WTC11 (cell line): Measurements from ENCODE around the gene PRR15. TPM values are rescaled to one million over a fixed set of nuclear protein-coding genes. Genes with fewer than 3 reads are reported as not detected.

Experiments used
- ATAC-seq: fragments of 200-7000 bp; cut with Tn5 transposase; 2 replicates; pipeline ENCODE4 v1.10.0; 2021; ENCODE audit warnings: mild to moderate bottlenecking, moderate library complexity
- CTCF ChIA-PET: fragments of 300-600 bp; sonication (Branson Sonifier 250); formaldehyde crosslinking; loops from one replicate; lab custom pipeline; 2021; ENCODE audit warnings: antibody characterized with exemption; lab: Charles Lee
- POLR2A ChIA-PET: fragments of 350-600 bp; sonication (Branson Sonifier 250); formaldehyde crosslinking; loops from one replicate; lab custom pipeline; 2021; ENCODE audit warnings: antibody characterized with exemption; lab: Charles Lee
- DNase-seq: peaks from one replicate; pipeline ENCODE4 v3.0.0; 2021; ENCODE audit warnings: low spot score
- H3K27ac Mint-ChIP-seq: 2 replicates; pipeline ENCODE4 v1.8.0; 2021; ENCODE audit warnings: mixed read lengths
- H3K27me3 Mint-ChIP-seq: 2 replicates; pipeline ENCODE4 v1.8.0; 2021; ENCODE audit warnings: low read depth, mild to moderate bottlenecking, moderate library complexity, mixed read lengths
- H3K36me3 Mint-ChIP-seq: 2 replicates; pipeline ENCODE4 v1.8.0; 2021; ENCODE audit warnings: mixed read lengths
- H3K4me1 Mint-ChIP-seq: 2 replicates; pipeline ENCODE4 v1.8.0; 2022; ENCODE audit warnings: mixed read lengths
- H3K4me3 Mint-ChIP-seq: 2 replicates; pipeline ENCODE4 v1.8.0; 2021; ENCODE audit warnings: mild to moderate bottlenecking, moderate library complexity, mixed read lengths
- H3K9me3 Mint-ChIP-seq: 2 replicates; pipeline ENCODE4 v1.8.0; 2021; ENCODE audit warnings: mixed read lengths
- ARID4B ChIP-seq: sonication (generic); formaldehyde crosslinking; IDR thresholded peaks from 2 replicates; pipeline ENCODE4 v1.8.0; 2023; ENCODE audit warnings: missing genetic modification reagents, mild to moderate bottlenecking, borderline replicate concordance
- ATF3 ChIP-seq: sonication (generic); formaldehyde crosslinking; conservative IDR thresholded peaks from 2 replicates; pipeline ENCODE4 v1.8.1; 2022; ENCODE audit warnings: mild to moderate bottlenecking, missing genetic modification reagents
- CBFB ChIP-seq: sonication (generic); formaldehyde crosslinking; IDR thresholded peaks from 2 replicates; pipeline ENCODE4 v1.8.1; 2022; ENCODE audit warnings: mild to moderate bottlenecking, low read depth, missing genetic modification reagents
- ESRRA ChIP-seq: sonication (generic); formaldehyde crosslinking; IDR thresholded peaks from 2 replicates; pipeline ENCODE4 v1.8.1; 2022; ENCODE audit warnings: mild to moderate bottlenecking, missing genetic modification reagents, borderline replicate concordance
- NR3C1 ChIP-seq: sonication (generic); formaldehyde crosslinking; conservative IDR thresholded peaks from 2 replicates; pipeline ENCODE4 v1.8.1; 2023; ENCODE audit warnings: low read depth, mild to moderate bottlenecking, missing genetic modification reagents
- PRDM15 ChIP-seq: sonication (generic); formaldehyde crosslinking; IDR thresholded peaks from 2 replicates; pipeline ENCODE4 v1.8.0; 2022; ENCODE audit warnings: missing genetic modification reagents
- PREB ChIP-seq: sonication (generic); formaldehyde crosslinking; IDR thresholded peaks from 2 replicates; pipeline ENCODE4 v1.8.1; 2022; ENCODE audit warnings: mild to moderate bottlenecking, missing genetic modification reagents, moderate library complexity, borderline replicate concordance
- ZBTB43 ChIP-seq: sonication (generic); formaldehyde crosslinking; IDR thresholded peaks from 2 replicates; pipeline ENCODE4 v1.8.1; 2023; ENCODE audit warnings: mild to moderate bottlenecking, missing genetic modification reagents
- ZNF121 ChIP-seq: sonication (generic); formaldehyde crosslinking; IDR thresholded peaks from 2 replicates; pipeline ENCODE4 v1.8.0; 2023; ENCODE audit warnings: missing genetic modification reagents
- ZNF416 ChIP-seq: fragments of 250-450 bp; sonication (Bioruptor Pico); IDR thresholded peaks from 2 replicates; pipeline ENCODE4 v1.9.0; 2021; ENCODE audit warnings: mild to moderate bottlenecking, inconsistent platforms
- ZSCAN18 ChIP-seq: fragments of 250-450 bp; sonication (Bioruptor Pico); IDR thresholded peaks from 2 replicates; pipeline ENCODE4 v2.1.2; 2022; ENCODE audit warnings: mild to moderate bottlenecking, moderate library complexity
- total RNA-seq: library from RNA; stranded (reverse); gene quantifications from 3 replicates; pipeline ENCODE4 v1.2.3, GENCODE V29; 2021

PRR15 gene
- total RNA-seq, 1 experiment from 2014 or later: 21.2 TPM

- Mint-ChIP-seq H3K27me3 (no peaks in the 10 kb centered on the region), H3K4me3 (no peak overlapping the region), H3K36me3 (peaks cover 17% of the 10 kb centered on the region), H3K27ac (no peak overlapping the region), H3K4me1 (peaks cover 8% of the 10 kb centered on the region), H3K9me3 (peaks cover 20% of the 10 kb centered on the region)
- CTCF ChIA-PET: interaction anchor here (1.5 kb wide), 1 partner anchor 14 kb away, joined by 5 read pairs; no protein-coding TSS in a partner anchor
- no peak for TF ChIP-seq ARID4B (CRISPR knock-in tag)
- TF ChIP-seq NR3C1: no peak
- no peak for TF ChIP-seq CBFB (CRISPR knock-in tag)
- no peak for TF ChIP-seq ZBTB43
- TF ChIP-seq ZNF121 (CRISPR knock-in tag): no peak
- no peak for DNase-seq
- POLR2A ChIA-PET: no interaction called here
- no peak for ATAC-seq
Observed at GRCh38 chr7:29539471-29539870, 24.2 kb upstream of the PRR15 start.

- no peak overlapping the region for H3K27ac Mint-ChIP-seq
- ChIA-PET POLR2A (no interaction called here), CTCF (no interaction called here)
- H3K4me1 Mint-ChIP-seq: 0 out of 2 replicates have a peak, but pooled peaks cover 2% of the 10 kb centered on the region
- DNase-seq: no peak
- H3K4me3 Mint-ChIP-seq: no peak overlapping the region
- no peak for ATAC-seq
- H3K9me3 Mint-ChIP-seq: peaks cover 24% of the 10 kb centered on the region
- TF ChIP-seq ZNF121 (CRISPR knock-in tag): no peak
- no peaks in the 10 kb centered on the region for H3K27me3 Mint-ChIP-seq
- peaks cover 21% of the 10 kb centered on the region for H3K36me3 Mint-ChIP-seq
Observed at GRCh38 chr7:29547421-29547820, 16.2 kb upstream of the PRR15 start.

GRCh38 chr7:29548823-29549222 lies 14.8 kb upstream of the PRR15 start:
- Mint-ChIP-seq H3K4me1 (0 out of 2 replicates have a peak, but pooled peaks cover 5% of the 10 kb centered on the region), H3K36me3 (peaks cover 11% of the 10 kb centered on the region)
- no peak for ATAC-seq
- POLR2A ChIA-PET: no interaction called here
- CTCF ChIA-PET: interaction anchor here (1.1 kb wide), 1 partner anchor 40 kb away, joined by 3 read pairs; no protein-coding TSS in a partner anchor
- TF ChIP-seq ATF3 (no peak), PREB (CRISPR knock-in tag) (no peak), ZNF416 (CRISPR knock-in tag) (no peak), ESRRA (CRISPR knock-in tag) (no peak), ZSCAN18 (no peak), PRDM15 (CRISPR knock-in tag) (no peak)
- TF ChIP-seq, all 79 proteins: peak for 0
- Mint-ChIP-seq H3K9me3 (peaks cover 11% of the 10 kb centered on the region), H3K27ac (no peak overlapping the region), H3K4me3 (no peak overlapping the region), H3K27me3 (no peaks in the 10 kb centered on the region)
- no peak for DNase-seq
